Measurements from ENCODE around the gene DLGAP1.
A peak's percentile ranks its signal among the peaks of the same experiment; 100 is the strongest.

DLGAP1 gene

DNA sequence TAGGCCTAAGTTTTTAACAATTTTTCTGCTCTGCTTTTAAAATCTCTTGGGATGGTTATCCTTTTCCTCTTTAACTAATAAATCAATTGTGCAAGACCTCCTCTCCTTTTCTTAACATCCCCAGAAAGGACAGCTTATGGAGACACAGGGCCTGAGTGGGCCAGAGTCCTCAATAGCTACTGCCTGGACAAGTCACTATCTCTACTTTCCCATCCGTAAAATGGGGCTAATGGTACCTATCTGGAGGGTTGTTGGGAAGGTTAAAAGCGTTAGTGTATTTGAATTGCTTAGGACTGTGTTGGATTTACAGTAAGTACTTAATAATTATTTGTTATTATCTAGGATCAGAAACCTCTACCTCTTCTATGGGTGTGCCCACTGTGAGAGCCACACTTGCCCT, 945.1 kb downstream of the DLGAP1 start:
- DNase-seq: no peak

DNA sequence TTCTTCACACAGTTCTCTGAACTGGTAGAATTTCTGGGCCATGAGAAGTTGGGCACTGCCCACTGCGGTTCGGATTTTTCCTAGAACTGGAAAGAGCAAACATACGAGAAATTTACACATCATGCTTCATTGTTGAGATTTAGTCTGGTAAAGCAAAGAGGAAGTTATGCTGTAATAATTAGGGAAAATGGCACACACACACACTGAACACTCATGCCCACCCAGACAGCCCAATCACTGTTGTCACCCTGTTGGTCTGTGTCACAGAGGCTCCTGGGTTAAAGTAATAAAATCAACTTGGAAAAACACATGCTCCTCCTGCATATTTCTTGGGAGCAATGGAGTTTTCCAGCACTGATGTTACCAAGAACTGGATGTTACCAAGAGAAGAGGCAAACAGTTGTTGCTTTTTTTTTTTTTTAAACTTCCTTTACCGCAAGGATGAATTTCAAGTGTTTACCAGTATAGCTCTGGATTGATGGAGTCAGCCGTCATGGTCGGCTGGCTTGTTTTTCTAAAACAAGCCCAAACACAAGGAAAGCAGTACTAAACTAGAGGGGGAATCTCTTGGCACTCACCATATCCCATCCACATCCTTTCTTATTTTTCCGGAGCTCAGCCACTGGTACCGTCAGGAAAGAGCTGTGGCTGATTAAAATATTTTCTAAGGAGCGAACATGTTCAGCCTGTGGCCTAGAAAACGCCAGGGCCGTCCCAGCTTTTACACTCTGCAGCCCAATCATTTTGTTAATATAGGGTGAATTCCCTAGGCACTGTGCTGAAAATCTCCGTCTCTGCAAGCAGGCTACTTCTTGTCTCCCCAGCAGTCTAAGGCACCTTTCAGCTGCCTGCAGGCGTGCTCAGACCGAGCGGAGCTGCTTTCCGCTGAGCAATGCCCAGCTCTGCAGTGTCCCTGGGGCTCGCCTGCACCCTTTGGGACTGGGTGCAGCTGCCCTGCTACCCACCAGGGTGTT, 946.2 kb downstream of the DLGAP1 start:
- DNase-seq: peak; percentile 94

DNA sequence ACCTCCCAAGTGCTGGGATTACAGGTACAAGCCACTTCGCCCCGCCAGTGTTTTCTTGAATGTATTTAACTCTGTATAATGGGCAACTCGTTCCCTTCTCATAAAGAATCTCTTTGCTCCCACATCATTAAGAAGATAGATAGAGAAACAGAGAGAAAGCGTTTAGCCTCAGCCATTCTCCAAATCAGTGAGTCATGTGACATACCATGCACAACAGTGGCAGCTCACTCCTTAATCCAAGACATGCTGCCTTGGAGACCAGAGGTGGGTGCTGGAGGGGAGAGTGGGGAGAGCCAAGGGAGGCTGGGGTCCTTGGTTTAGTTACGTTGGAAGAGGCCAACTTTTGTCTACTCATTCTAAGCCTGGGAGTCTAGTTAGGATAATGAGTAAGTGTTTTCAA, 950.5 kb downstream of the DLGAP1 start:
- no peak for DNase-seq

GRCh38 chr18:3502650-3503049, 952.5 kb downstream of the DLGAP1 start:
- DNase-seq: no peak

- DNase-seq: no peak
These were observed 955.1 kb downstream of the DLGAP1 start for GRCh38 chr18:3500016-3500415.

GRCh38 chr18:3499501-3499900, 955.6 kb downstream of the DLGAP1 start:
- DNase-seq: no peak

DNA sequence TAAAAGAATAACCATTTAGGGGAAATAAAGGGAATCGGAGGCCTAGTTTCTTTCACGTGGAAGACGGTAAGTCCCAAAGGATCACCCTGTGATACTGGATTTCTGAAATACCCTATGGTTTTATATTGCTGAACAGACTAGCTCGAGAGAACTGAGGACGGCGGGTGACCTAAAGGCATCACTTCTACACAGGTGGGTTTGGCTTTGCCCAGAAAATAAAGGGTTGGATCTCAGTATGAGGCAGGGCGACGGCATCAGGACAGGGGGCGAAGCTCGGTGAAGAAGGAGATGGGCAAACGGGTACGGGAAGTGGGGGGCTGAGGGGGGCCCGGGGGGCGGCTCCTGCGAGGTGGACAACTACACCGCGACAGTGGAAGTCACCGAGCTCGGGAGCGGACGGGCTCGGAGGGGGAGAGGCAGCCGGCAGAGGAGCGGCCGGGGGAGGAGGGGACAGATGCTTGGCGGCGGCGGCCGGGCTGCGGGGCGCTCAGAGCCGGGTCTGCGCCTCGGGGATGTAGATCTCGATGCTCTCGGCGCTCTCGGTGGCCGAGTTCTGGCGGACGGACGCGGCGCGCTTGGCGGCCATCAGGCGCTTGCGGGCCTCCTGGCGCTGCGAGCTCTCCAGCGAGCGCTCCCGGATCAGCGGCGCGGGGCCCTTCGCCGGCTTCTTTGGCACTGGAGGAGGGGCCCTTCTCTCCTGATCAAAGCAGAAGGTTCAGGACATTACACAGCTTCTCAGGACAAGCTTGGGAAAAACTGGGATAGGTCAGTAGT, 956.2 kb downstream of the DLGAP1 start:
- no peak for DNase-seq

GRCh38 chr18:3495691-3496430, 959.2 kb downstream of the DLGAP1 start:
- no peak for DNase-seq

DNA sequence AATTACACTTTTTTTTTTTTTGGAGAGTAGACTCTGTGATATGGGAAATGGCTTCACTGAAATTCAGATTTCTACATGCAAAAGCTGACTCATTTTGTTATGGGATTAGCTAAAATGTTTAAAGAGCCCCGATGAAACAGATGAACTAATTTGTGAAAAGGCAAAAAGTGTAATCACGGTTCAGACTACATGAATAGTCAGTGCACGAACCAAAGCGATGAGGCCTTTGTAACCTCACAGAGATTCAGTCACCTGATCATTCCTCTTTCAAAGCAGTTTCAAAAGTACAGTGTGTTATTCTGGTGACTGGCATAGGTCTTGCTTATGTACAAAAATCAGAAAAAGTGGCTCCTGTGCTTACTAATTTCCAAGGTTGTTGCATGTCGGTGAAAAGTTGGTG, 960.5 kb downstream of the DLGAP1 start:
- no peak for DNase-seq

- no peak for DNase-seq
These were observed 960.9 kb downstream of the DLGAP1 start for GRCh38 chr18:3494245-3494526.

GRCh38 chr18:3493501-3494244, 961.4 kb downstream of the DLGAP1 start:
- no peak for DNase-seq

- no peak for DNase-seq
These were observed 962.4 kb downstream of the DLGAP1 start for GRCh38 chr18:3492721-3493120.

DNA sequence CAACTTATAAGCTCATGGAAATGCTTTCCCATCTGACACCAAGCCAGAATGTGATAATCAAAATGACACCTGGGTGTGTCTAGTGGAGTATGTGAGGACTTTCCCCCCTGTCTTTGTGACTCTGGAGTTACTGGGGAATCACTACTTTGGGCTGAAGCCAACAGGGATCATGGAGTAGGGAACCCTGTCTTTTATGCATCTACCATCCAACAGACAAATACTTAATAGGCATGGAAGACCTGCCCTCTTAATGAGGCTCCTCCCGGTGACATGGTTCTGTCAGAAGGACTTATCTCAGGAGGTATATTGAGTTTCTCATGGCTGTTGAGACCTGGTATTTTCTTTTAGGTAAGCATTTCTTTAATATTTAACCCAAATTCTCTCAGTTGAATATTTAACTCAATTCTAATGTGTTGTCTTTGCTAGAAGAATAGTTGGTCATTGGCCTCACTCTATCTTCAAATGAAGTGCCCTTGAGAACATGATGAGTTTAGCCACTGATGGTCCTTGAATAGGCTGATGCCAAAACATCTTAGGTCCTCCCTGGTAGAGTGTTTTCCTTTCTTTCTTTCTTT, 963.0 kb downstream of the DLGAP1 start:
- DNase-seq: no peak

- no peak for DNase-seq
These were observed 965.6 kb downstream of the DLGAP1 start for GRCh38 chr18:3489462-3489861.

DNA sequence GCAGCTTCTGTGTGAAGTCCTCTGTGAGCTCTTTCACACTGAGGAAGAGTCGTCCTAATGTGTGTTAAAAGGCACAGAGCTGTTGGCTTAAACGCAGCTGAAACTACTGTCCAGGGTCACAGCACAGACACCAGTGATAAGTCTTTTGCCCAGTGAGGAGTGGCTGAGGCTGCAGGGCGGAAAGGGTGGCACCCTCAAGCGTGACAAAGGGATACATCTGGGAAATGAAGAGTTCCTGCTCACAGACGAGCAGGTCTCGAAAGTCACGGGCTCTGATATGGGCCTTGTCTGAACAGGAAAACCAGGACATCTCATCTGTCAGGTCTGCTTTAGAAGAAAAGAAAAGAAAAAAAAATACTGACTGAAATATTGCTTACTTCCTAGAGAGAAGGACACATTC, 968.6 kb downstream of the DLGAP1 start:
- DNase-seq: no peak

DNA sequence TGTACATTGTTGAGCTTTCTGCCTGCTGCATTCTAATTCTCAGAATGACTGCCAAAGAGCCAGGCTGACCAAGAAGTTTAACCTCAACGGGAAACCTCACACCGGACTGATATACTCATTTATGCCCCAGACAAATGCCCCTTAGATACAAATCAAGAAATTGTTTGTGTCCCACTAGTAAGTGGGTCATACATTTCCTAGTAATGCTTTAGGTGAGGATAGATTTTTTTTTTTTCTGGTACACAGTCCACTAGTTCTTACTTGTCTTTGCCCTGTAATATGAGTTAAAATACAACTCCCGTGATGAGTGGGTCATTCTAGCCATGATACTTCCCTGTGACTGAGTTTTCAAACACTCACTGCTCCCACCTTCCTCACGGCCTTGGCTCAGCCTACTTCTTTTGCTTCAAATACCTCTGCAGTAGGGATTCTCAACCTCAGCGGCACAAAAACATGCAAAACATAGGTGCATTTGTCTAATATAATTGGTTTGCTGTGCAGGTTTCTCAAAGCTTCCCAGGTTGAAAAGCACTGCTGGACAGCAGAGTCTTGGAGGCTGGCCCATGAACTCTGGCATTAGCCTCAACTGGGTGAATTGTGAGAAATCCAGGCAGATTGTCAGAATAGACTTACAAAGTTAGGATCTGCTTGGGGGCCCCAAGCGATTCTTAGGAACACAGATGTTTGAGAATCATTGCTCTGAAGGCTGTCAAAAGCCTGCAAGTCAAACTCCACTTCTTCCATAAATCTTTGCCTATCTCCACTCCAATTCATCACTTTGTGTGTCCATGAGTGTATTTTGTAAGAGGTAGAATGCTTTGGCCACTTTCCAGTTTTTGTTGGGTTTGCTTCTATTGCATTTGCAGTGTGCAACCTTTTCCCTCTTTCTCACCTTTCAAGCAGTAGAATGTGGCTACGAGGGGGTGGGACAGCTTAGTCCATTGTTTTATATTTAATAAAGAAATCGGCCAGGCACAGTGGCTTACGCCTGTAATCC, 969.7 kb downstream of the DLGAP1 start:
- no peak for DNase-seq

- DNase-seq: no peak
These were observed 972.8 kb downstream of the DLGAP1 start for GRCh38 chr18:3482258-3482657.

GRCh38 chr18:3481696-3482210, 973.4 kb downstream of the DLGAP1 start:
- DNase-seq: no peak

DNA sequence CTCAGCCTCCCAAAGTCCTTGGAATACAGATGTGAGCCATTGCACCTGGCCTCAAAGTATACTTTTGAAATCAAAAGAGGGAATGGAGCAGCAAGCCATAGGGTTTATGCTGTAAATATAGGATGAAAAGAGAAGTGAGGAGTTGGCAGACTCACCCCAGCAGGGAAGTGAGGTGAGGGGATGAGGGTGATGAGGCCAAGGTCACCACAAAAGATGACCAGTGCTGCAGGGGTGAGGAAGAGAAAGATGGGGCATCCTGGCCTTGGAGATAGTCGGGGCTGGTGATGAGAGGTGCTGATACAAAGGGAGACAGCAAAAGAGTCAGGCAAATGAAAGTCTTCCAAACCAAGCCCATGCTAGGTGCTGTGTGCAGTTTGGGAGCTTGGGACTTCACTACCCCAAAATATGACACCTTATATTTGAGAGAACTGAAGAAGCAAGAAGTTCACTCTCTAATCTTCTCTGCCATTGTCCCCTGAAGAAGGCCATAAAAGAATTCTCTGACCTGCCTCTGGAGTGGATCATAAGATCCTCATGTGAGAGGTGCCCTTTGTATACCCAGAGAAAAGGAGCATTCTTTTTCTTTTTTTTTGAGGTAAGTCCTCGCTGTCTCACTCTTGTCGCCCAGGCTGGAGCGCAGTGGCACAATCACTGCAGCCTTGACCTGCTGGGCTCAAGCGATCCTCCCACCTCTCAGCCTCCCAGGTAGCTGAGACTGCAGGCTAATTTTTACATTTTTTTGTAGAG, 974.1 kb downstream of the DLGAP1 start:
- DNase-seq: no peak

- DNase-seq: no peak
These were observed 975.1 kb downstream of the DLGAP1 start for GRCh38 chr18:3479978-3480509.

Data from NCI-H510A treated with DMSO at 0.1 percent for 48 hours (cell line).